Muscle of leg (tissue), 11 donors: ENCODE measurements around the gene NLGN3. TPM values are rescaled to one million over a fixed set of nuclear protein-coding genes. Genes with fewer than 3 reads are reported as not detected.
"Not testable (repeated sequence)": the region's sequence is repeated elsewhere in the genome, so short reads cannot be mapped to it uniquely, and the experiment has no call there.

ENCODE experiments used
- DNase-seq: peaks from one replicate; pipeline ENCODE4 v3.0.0; 2013
- H3K27ac ChIP-seq: one replicate; pipeline ENCODE4 v1.5.1; 2013; ENCODE audit warnings: mild to moderate bottlenecking, low read length, control low read depth
- H3K27me3 ChIP-seq: one replicate; pipeline ENCODE4 v1.6.1; 2013; ENCODE audit warnings: low read length; ENCODE audit not compliant: control insufficient read depth, insufficient read depth
- H3K36me3 ChIP-seq: one replicate; pipeline ENCODE4 v1.6.1; 2013; ENCODE audit warnings: low read length; ENCODE audit not compliant: control insufficient read depth, insufficient read depth
- H3K4me1 ChIP-seq: one replicate; pipeline ENCODE4 v1.6.1; 2013; ENCODE audit warnings: low read length; ENCODE audit not compliant: control insufficient read depth, insufficient read depth
- H3K4me3 ChIP-seq: one replicate; pipeline ENCODE4 v1.5.1; 2013; ENCODE audit warnings: low read length, control low read depth
- H3K9me3 ChIP-seq: replicated peaks from 2 replicates; pipeline ENCODE4 v1.6.1; 2013; ENCODE audit warnings: low read depth, low read length; ENCODE audit not compliant: control insufficient read depth
- WGBS: methylation state at CpG from one replicate; pipeline ENCODE4 v1.1.5; 2013; ENCODE audit warnings: missing lambda C conversion rate; ENCODE audit not compliant: insufficient coverage; 5-methylcytosine and 5-hydroxymethylcytosine counted together
- polyA plus RNA-seq, 8 donors: library from polyadenylated mRNA; unstranded; fragments of 120-200 nt; gene quantifications; one replicate each; pipeline versions ENCODE4 v1.2.1 to v1.2.3, GENCODE V29; 2013; ENCODE audit warnings: inconsistent platforms in 1 of 8, low replicate concordance in 1 of 8; ENCODE audit not compliant: insufficient read length in 8 of 8, insufficient read depth in 1 of 8
- total RNA-seq: library from RNA; stranded (reverse); fragments of 120-200 nt; gene quantifications from one replicate; pipeline ENCODE4 v1.2.4, GENCODE V29; 2013

NLGN3 gene
- total and polyA plus RNA-seq, 9 donors = 1.9 to 7.8 (median 3.5) TPM

DNA sequence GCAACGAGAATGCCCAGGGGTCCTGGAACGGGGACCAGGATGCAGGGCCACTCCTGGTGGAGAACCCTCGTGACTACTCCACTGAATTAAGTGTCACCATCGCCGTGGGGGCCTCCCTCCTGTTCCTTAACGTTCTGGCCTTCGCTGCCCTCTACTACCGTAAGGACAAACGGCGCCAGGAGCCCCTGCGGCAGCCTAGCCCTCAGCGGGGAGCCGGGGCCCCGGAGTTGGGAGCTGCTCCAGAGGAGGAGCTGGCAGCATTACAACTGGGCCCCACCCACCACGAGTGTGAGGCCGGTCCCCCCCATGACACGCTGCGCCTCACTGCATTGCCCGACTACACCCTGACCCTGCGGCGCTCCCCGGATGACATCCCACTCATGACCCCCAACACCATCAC lies 24.9 kb downstream of the NLGN3 start:
- no peak for DNase-seq
- Histone ChIP-seq H3K4me1 (no peaks in the 10 kb centered on the region), H3K27ac (no peak overlapping the region), H3K9me3 (no peaks in the 10 kb centered on the region), H3K36me3 (no peaks in the 10 kb centered on the region), H3K4me3 (no peak overlapping the region), H3K27me3 (peaks cover 5% of the 10 kb centered on the region)
- WGBS = 88% methylated on average over 21 of the region's 22 CpGs

DNA sequence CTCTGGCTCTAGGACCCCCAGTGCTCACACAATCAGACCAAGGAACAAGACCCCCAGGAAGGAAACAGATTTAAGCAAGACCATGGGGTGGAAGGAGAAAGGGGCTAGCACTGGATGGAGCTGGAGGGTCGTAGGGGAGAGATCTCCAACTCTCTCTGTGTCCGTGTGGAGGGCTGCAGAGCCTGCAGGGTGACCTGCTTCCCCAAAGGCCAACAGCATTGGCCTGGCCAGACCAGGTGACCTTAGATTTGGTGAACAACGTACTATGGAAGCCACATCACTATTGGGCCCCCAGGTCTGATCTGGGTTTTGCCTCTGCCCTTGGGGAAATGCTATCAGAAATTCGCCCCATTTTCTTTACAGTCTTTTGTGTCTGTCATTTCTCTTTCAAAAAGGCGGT lies 26.0 kb downstream of the NLGN3 start:
- Histone ChIP-seq H3K36me3 (no peaks in the 10 kb centered on the region), H3K27me3 (peaks cover 5% of the 10 kb centered on the region), H3K4me1 (no peaks in the 10 kb centered on the region), H3K27ac (no peak overlapping the region), H3K4me3 (no peak overlapping the region), H3K9me3 (no peaks in the 10 kb centered on the region)
- no peak for DNase-seq
- WGBS = 44% methylated on average over 2 of the region's 5 CpGs

DNA sequence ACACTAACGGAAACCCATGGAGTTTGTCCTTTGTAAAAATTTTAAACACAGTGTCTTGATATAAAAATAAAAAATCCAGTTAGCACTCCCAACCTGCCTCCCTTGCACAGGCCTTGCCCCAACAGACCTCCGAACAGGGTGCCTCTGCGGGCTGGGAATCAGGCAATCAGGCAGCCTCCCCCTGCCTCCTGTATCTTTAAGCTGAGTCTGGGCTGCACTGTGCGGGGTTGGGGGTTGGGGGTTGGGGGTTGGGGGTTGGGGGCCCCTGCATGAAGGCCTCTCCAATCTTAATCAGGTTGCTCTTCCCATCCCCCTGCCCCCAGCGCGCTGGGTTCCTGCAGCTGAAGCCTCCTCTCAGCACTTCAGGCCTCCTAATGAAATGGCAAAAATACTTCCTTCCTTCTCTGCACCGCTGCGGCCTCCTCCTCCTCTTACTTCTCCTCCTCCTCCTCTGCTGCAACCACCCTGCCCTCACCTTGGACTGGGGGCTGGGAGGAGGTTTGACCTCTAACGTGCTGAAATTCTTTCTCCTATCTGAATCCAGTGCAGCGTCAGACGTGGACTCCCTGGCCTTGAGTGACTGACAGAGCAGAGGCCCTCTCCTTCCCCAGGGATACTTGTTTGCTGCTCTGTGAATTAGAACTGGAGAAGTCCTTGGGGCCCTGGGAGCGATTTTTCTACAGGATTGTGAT lies 26.6 kb downstream of the NLGN3 start:
- no peaks in the 10 kb centered on the region for H3K36me3 ChIP-seq
- no peak overlapping the region for H3K27ac ChIP-seq
- no peak overlapping the region for H3K4me3 ChIP-seq
- no peak for DNase-seq
- H3K4me1 ChIP-seq = no peaks in the 10 kb centered on the region
- WGBS = 33% methylated on average over 4 of the region's 12 CpGs
- peaks cover 5% of the 10 kb centered on the region for H3K27me3 ChIP-seq
- H3K9me3 ChIP-seq = no peaks in the 10 kb centered on the region

DNA sequence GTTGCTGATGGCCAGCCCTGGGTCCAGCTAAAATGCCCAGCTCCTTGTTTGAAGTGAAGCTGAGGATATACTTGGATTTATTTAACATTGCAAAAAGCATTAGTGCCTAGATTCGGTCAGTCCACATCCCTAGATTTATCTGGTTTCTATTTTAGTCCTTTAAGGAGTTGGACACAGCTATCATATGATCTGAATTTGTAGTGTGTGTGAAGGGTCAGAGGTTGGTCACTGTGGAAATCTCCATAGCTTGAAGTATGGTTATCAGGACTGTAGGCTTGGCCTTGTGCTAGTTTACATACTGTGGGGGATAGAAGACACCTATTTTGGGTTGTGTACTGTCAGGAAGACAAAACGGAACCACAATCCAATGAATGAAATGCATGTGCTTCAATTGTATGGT lies 28.8 kb downstream of the NLGN3 start:
- Histone ChIP-seq H3K9me3 (no peaks in the 10 kb centered on the region), H3K27me3 (peaks cover 2% of the 10 kb centered on the region), H3K27ac (no peak overlapping the region), H3K4me3 (no peak overlapping the region), H3K4me1 (peaks cover 2% of the 10 kb centered on the region), H3K36me3 (no peaks in the 10 kb centered on the region)
- no peak for DNase-seq
- 60% methylated on average over 1 of the region's 2 CpGs for whole genome bisulfite sequencing

DNA sequence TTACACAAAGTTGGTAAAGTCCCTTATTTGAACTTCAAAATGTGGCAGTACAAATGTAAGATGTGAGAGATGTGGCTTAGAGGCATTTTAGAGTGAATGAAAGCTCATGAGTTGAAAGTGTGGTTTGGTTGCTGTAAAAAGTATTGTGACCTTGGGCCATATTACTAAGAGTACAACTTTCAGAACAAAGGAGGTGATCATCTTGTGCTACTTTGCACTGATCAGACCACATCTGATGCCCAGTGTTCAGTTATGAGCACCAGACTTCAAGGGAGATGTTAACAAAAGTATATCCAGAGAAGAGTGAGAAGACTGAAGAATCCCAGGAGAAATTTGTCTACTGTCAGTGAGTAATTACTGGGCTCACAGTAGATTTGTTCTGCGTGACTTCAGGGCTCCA lies 30.2 kb downstream of the NLGN3 start:
- Histone ChIP-seq H3K36me3 (no peaks in the 10 kb centered on the region), H3K27ac (no peak overlapping the region), H3K9me3 (no peaks in the 10 kb centered on the region), H3K4me3 (no peak overlapping the region), H3K4me1 (peaks cover 2% of the 10 kb centered on the region), H3K27me3 (peaks cover 2% of the 10 kb centered on the region)
- DNase-seq = no peak
- WGBS = no CpG with 5 or more reads among the region's 1 CpG

DNA sequence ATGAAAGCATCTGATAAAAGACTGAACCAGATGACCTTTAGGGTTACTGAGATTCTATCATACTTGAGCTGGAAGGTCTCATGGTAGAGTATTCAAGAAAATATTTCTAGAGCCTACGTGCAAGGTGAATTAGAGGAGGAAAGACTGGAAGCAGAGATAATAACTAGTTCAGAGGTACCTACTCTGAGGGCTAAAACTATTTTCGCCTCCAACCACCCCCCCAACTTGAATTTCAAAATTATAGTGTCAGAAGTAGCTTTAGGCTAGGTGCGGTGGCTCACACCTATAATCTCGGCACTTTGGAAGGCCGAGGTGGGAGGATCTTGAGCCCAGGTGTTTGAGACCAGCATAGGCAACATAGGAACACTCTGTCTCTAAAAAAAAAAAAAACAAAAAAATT lies 30.9 kb downstream of the NLGN3 start:
- WGBS = no CpG with 5 or more reads among the region's 5 CpGs
- DNase-seq = no peak

DNA sequence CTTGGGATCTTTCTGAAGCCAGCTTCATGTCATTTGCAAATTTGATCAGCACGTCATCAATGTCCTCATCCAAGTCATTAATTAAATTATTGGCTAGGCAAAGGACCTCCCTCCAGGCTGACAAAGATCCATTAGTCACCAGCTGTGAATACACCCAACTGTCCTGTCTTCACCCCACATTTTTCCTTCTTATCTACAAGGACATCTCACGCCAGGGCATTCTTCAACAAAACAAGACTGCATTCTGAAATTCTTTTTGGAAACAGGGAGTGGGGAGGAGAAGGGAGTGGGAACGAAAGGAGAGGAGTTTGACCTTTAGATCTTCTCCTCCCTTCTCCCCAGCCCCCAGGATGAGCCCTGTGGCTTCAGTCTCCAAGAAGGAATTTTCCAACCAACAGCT lies 32.7 kb downstream of the NLGN3 start:
- H3K4me1 ChIP-seq = peaks cover 2% of the 10 kb centered on the region

More for the DNA sequence above, 30.9 kb downstream of the NLGN3 start:
- Histone ChIP-seq H3K27ac (no peak overlapping the region), H3K9me3 (no peaks in the 10 kb centered on the region), H3K4me1 (peaks cover 2% of the 10 kb centered on the region), H3K4me3 (no peak overlapping the region), H3K27me3 (peaks cover 2% of the 10 kb centered on the region), H3K36me3 (no peaks in the 10 kb centered on the region)

DNA sequence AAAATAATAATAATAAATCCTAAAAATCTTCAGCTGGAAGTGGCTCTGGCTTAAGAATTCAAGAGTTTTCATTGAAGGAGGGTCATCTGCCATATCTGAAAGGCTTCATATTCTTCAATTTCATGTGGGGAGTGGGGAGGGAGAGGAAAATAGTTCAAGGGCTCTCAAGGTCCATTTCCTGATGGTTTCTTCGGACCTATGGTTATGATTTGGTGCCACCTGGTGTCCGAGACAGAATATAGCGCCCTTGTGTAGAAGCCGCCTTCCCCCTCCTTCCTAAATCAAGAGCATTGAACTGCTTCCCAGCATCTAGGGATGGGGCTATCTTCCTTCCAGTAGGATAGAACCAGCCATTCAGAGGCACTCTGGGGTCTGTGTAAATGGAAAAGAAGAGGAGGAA lies 34.3 kb downstream of the NLGN3 start:
- Histone ChIP-seq H3K36me3 (no peaks in the 10 kb centered on the region), H3K27me3 (no peaks in the 10 kb centered on the region), H3K4me1 (peaks cover 12% of the 10 kb centered on the region), H3K4me3 (no peak overlapping the region), H3K9me3 (no peaks in the 10 kb centered on the region), H3K27ac (no peak overlapping the region)
- no CpG with 5 or more reads among the region's 4 CpGs for WGBS
- DNase-seq = peak; percentile 84

More for the DNA sequence above, 32.7 kb downstream of the NLGN3 start:
- WGBS = 55% methylated on average over 1 of the region's 3 CpGs
- H3K27me3 ChIP-seq = no peaks in the 10 kb centered on the region
- H3K36me3 ChIP-seq = no peaks in the 10 kb centered on the region
- no peak for DNase-seq
- no peak overlapping the region for H3K4me3 ChIP-seq
- no peaks in the 10 kb centered on the region for H3K9me3 ChIP-seq
- H3K27ac ChIP-seq = no peak overlapping the region

DNA sequence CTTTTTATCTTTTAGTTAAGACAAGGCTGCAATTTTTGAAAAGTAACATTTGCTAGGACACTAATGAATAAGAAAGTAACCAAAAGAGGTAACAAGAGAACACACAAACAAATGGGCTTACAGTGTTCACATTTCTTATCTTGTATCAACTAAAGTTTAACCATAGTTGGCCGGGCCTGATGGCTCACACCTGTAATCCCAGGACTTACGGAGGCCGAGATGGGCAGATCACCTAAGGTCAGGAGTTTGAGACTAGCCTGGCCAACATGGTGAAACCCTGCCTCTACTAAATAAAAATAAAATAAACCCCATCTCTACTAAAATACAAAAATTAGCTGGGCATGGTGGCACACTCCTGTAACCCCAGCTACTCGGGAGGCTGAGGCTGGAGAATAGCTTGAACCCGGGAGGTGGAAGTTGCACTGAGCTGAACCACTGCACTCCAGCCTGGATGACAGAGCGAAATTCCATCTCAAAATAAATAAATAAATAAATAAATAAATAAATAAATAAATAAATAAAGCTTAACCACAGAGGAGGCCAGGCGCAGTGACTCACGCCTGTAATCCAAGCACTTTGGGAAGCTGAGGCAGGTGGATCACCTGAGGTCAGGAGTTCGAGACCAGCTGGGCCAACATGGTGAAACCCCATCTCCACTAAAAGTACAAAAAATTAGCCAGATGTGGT lies 36.1 kb downstream of the NLGN3 start:
- not testable (repeated sequence) for H3K27me3 ChIP-seq, H3K36me3 ChIP-seq, H3K4me3 ChIP-seq, DNase-seq, H3K27ac ChIP-seq, H3K9me3 ChIP-seq
- H3K4me1 ChIP-seq = peaks cover 12% of the 10 kb centered on the region
- WGBS = 58% methylated on average over 2 of the region's 9 CpGs

DNA sequence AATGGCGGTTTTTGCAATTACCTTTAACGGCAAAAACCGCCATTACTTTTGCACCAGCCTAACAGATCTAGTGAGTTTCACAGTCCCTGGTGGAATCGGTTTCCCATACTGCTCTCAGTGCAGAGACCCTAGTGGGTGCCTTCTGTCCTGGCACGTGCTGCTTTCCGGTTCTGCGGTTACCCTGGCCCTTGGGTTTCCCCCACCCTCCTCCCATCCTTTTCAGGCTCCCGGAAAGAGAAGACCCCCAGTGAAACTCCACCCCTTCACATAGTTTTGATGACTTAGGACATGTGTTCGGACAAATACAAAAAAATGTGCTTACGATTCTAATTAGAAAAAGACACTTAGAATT lies 36.9 kb downstream of the NLGN3 start:
- DNase-seq = peak; percentile 48
- Histone ChIP-seq H3K4me1 (peaks cover 12% of the 10 kb centered on the region), H3K27me3 (no peaks in the 10 kb centered on the region), H3K27ac (peak overlapping the region; percentile 95), H3K9me3 (no peaks in the 10 kb centered on the region), H3K4me3 (peak overlapping the region; percentile 53), H3K36me3 (no peaks in the 10 kb centered on the region)
- 50% methylated on average over 8 of the region's 10 CpGs for WGBS
